GM12891 (cell line): ENCODE measurements around the gene SMAD3.

Source experiments
- PAX5 ChIP-seq: IDR thresholded peaks from 2 replicates; pipeline ENCODE4 v1.6.1; 2011; ENCODE audit warnings: low read length, moderate library complexity, mild to moderate bottlenecking; ENCODE audit not compliant: insufficient read depth, severe bottlenecking
- POLR2A ChIP-seq: IDR thresholded peaks from 2 replicates; pipeline ENCODE4 v1.6.1; 2011; ENCODE audit warnings: low read depth, low read length, control low read depth
- POLR2AphosphoS5 ChIP-seq: IDR thresholded peaks from 2 replicates; pipeline ENCODE4 v1.6.1; 2011; ENCODE audit warnings: low read depth, low read length, control low read depth
- POU2F2 ChIP-seq: IDR thresholded peaks from 2 replicates; pipeline ENCODE4 v1.6.1; 2011; ENCODE audit warnings: low read depth, mild to moderate bottlenecking, control low read depth, low read length, moderate library complexity
- SPI1 ChIP-seq: IDR thresholded peaks from 2 replicates; pipeline ENCODE4 v1.6.1; 2011; ENCODE audit warnings: low read depth, low read length, control low read depth
- TAF1 ChIP-seq: IDR thresholded peaks from 2 replicates; pipeline ENCODE4 v1.6.1; 2011; ENCODE audit warnings: low read depth, low read length, control low read depth

GRCh38 chr15:67190813-67191212, 125.4 kb downstream of the SMAD3 start:
- TF ChIP-seq POLR2A (no peak), POLR2AphosphoS5 (no peak), PAX5 (no peak), TAF1 (no peak), SPI1 (no peak), POU2F2 (no peak)
